GM19238 (cell line): Measurements from ENCODE around the gene CALCR.
"Not testable (repeated sequence)": the region's sequence is repeated elsewhere in the genome, so short reads cannot be mapped to it uniquely, and the experiment has no call there.

Source experiments
- DNase-seq: peaks from one replicate; pipeline ENCODE4 v3.0.0; 2011; ENCODE audit warnings: low spot score; ENCODE audit not compliant: insufficient read length

Gene CALCR

GRCh38 chr7:93562106-93562505, 12.4 kb downstream of the CALCR start:
- DNase-seq, result no peak

- DNase-seq, result no peak
Measured at GRCh38 chr7:93559639-93560491, 14.7 kb downstream of the CALCR start.

GRCh38 chr7:93558705-93559614, 15.6 kb downstream of the CALCR start:
- no peak for DNase-seq

GRCh38 chr7:93551931-93552330, 22.6 kb downstream of the CALCR start:
- no peak for DNase-seq

GRCh38 chr7:93551063-93551895, 23.2 kb downstream of the CALCR start:
- DNase-seq, result no peak

GRCh38 chr7:93547716-93548115, 26.8 kb downstream of the CALCR start:
- DNase-seq, result no peak

GRCh38 chr7:93544691-93545090, 29.8 kb downstream of the CALCR start:
- DNase-seq, result no peak

- no peak for DNase-seq
Measured at GRCh38 chr7:93538061-93538460, 36.5 kb downstream of the CALCR start.

- DNase-seq, result no peak
Measured at GRCh38 chr7:93535616-93536015, 38.9 kb downstream of the CALCR start.

GRCh38 chr7:93530701-93531100, 43.8 kb downstream of the CALCR start:
- DNase-seq, result no peak

- DNase-seq, result no peak
Measured at GRCh38 chr7:93516834-93517233, 57.7 kb downstream of the CALCR start.

- DNase-seq, result no peak
Measured at GRCh38 chr7:93515144-93515543, 59.4 kb downstream of the CALCR start.

GRCh38 chr7:93509303-93509702, 65.2 kb downstream of the CALCR start:
- DNase-seq, result no peak

GRCh38 chr7:93503088-93503487, 71.4 kb downstream of the CALCR start:
- no peak for DNase-seq

GRCh38 chr7:93491860-93492259, 82.7 kb downstream of the CALCR start:
- not testable (repeated sequence) for DNase-seq

- DNase-seq, result no peak
Measured at GRCh38 chr7:93476491-93477344, 97.8 kb downstream of the CALCR start.

GRCh38 chr7:93475811-93476210, 98.7 kb downstream of the CALCR start:
- no peak for DNase-seq

- no peak for DNase-seq
Measured at GRCh38 chr7:93471456-93471855, 103.1 kb downstream of the CALCR start.

- DNase-seq, result no peak
Measured at GRCh38 chr7:93463764-93464163, 110.8 kb downstream of the CALCR start.

- DNase-seq, result no peak
Measured at GRCh38 chr7:93461350-93461749, 113.2 kb downstream of the CALCR start.
